ENCODE data around the gene CPLX3. TPM values are rescaled to one million over a fixed set of nuclear protein-coding genes. Genes with fewer than 3 reads are reported as not detected.

CPLX3 gene
- total RNA-seq, 1 donor from 2014 or later = 0.29 TPM

- Mint-ChIP-seq H3K4me3 (peak overlapping the region; percentile 92), H3K4me1 (ENCODE audit: low read depth) (peaks cover 40% of the 10 kb centered on the region), H3K9me3 (no peaks in the 10 kb centered on the region), H3K36me3 (ENCODE audit: low read depth) (peaks cover 23% of the 10 kb centered on the region), H3K27me3 (ENCODE audit: insufficient read depth) (no peaks in the 10 kb centered on the region), H3K27ac (peak overlapping the region; percentile 54)
- intact Hi-C loops (cut with micrococcal nuclease) = loop anchor here (5.0 kb wide), 1 partner anchor 144 kb away; the partner anchor contains the start of gene EDC3
- no peak for DNase-seq (ENCODE audit: low spot score)
Observed at GRCh38 chr15:74840851-74841775, 14.7 kb downstream of the CPLX3 start.

- H3K27ac Mint-ChIP-seq = peak overlapping the region; percentile 45
- no peak for DNase-seq (ENCODE audit: low spot score)
- H3K36me3 Mint-ChIP-seq (ENCODE audit: low read depth) = peaks cover 23% of the 10 kb centered on the region
- H3K4me1 Mint-ChIP-seq (ENCODE audit: low read depth) = peaks cover 45% of the 10 kb centered on the region
- H3K9me3 Mint-ChIP-seq = no peaks in the 10 kb centered on the region
- peak overlapping the region; percentile 92 for H3K4me3 Mint-ChIP-seq
- intact Hi-C loops (cut with micrococcal nuclease) = loop anchor here (1.0 to 5.0 kb wide), 4 partner anchors 59 to 145 kb away; partner anchors contain the start of gene EDC3
- H3K27me3 Mint-ChIP-seq (ENCODE audit: insufficient read depth) = no peaks in the 10 kb centered on the region
Observed at GRCh38 chr15:74841891-74842373, 15.5 kb downstream of the CPLX3 start.

DNA sequence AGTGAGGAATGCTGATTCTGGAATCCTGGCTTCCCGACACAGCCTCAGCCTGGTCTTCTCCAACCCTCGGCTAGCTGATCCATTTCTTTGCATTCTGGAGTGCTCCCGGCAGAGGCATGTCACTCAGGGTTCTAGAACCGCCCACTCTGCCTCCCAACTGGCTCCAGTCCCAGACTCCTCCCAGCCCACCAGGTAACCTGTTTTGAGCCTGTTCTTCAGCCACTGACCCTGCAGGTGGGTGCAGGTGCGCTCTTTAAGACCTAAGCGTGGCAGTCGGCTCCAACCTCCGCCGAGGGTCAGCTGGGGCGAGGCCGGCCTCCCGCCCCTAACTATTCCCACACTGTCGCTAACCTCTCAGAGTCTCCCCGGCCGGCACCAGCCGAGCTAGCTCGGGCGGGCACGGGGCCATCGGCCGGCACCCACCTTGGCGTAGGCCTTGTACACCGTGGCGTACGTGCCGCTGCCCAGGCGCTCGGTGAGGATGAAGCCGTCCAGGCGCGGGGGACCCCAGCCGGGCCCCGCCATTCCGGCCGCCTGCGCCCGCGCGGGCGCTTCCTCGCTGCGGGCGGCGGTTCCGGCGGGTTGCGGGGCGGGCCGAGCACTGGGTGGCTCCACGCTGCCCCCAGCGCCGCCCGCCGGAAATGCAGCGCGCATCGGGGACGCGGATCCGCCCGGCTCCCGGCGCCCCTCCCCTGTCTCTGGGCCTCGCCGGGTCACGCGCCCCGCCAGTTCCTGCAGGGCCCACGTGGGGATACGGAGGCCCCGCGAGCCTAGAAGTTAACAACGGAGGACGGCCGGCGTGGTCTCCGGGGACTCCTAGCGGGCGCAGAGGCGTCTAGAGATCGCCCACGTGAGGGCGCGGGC, 16.4 kb downstream of the CPLX3 start, which contains the start of gene ULK3:
ULK3 (minus strand) TSS at position 576 of the 864 bp plus-strand sequence; CDS start at position 525, 51 bp downstream.
- Mint-ChIP-seq H3K9me3 (no peaks in the 10 kb centered on the region), H3K36me3 (ENCODE audit: low read depth) (peaks cover 29% of the 10 kb centered on the region), H3K4me3 (peak within 1 kb of the TSS; percentile 92), H3K4me1 (ENCODE audit: low read depth) (peaks cover 52% of the 10 kb centered on the region), H3K27ac (peak within 1 kb of the TSS; percentile 98), H3K27me3 (ENCODE audit: insufficient read depth) (no peaks in the 10 kb centered on the region)
- DNase-seq (ENCODE audit: low spot score) = peak; percentile 91
- intact Hi-C loops (cut with micrococcal nuclease) = loop anchor here (1.0 to 5.0 kb wide), 8 partner anchors 17 to 146 kb away; partner anchors contain the start of genes COX5A, CPLX3, EDC3 and MPI

DNA sequence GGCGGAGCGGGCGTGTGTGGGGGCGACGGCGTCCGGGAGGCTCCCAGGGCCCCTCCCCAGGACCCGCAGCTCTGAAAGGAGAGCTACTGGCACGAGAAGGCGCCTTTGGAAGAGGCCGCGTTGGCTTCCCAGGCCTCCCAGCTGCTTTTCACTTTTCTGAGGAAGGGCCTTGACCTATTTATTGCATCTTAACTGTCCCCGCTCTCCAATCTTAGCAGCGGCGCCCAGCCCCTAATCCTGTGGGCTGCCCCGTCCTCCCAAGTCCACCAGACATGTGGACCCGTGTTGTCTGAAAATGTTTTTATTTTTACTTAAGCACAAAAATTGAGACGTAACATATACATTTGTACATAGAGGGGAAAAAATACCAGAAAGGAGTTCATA, 17.0 kb downstream of the CPLX3 start:
- Mint-ChIP-seq H3K4me1 (ENCODE audit: low read depth) (peaks cover 54% of the 10 kb centered on the region), H3K27me3 (ENCODE audit: insufficient read depth) (no peaks in the 10 kb centered on the region), H3K4me3 (peak overlapping the region; percentile 87), H3K9me3 (no peaks in the 10 kb centered on the region), H3K36me3 (ENCODE audit: low read depth) (peaks cover 33% of the 10 kb centered on the region), H3K27ac (peak overlapping the region; percentile 98)
- DNase-seq (ENCODE audit: low spot score) = no peak
- intact Hi-C loops (cut with micrococcal nuclease) = loop anchor here (1.0 to 5.0 kb wide), 7 partner anchors 17 to 146 kb away; partner anchors contain the start of genes COX5A, CPLX3, EDC3 and MPI

- DNase-seq (ENCODE audit: low spot score) = no peak
- intact Hi-C loops (cut with micrococcal nuclease) = loop anchor here (1.0 to 5.0 kb wide), 8 partner anchors 18 to 147 kb away; partner anchors contain the start of genes COX5A, CPLX3, EDC3 and MPI
- Mint-ChIP-seq H3K36me3 (ENCODE audit: low read depth) (peaks cover 37% of the 10 kb centered on the region), H3K9me3 (no peaks in the 10 kb centered on the region), H3K4me1 (ENCODE audit: low read depth) (peaks cover 54% of the 10 kb centered on the region), H3K27ac (peak overlapping the region; percentile 98), H3K27me3 (ENCODE audit: insufficient read depth) (no peaks in the 10 kb centered on the region), H3K4me3 (peak overlapping the region; percentile 87)
Observed at GRCh38 chr15:74843891-74844299, 17.5 kb downstream of the CPLX3 start.

DNA sequence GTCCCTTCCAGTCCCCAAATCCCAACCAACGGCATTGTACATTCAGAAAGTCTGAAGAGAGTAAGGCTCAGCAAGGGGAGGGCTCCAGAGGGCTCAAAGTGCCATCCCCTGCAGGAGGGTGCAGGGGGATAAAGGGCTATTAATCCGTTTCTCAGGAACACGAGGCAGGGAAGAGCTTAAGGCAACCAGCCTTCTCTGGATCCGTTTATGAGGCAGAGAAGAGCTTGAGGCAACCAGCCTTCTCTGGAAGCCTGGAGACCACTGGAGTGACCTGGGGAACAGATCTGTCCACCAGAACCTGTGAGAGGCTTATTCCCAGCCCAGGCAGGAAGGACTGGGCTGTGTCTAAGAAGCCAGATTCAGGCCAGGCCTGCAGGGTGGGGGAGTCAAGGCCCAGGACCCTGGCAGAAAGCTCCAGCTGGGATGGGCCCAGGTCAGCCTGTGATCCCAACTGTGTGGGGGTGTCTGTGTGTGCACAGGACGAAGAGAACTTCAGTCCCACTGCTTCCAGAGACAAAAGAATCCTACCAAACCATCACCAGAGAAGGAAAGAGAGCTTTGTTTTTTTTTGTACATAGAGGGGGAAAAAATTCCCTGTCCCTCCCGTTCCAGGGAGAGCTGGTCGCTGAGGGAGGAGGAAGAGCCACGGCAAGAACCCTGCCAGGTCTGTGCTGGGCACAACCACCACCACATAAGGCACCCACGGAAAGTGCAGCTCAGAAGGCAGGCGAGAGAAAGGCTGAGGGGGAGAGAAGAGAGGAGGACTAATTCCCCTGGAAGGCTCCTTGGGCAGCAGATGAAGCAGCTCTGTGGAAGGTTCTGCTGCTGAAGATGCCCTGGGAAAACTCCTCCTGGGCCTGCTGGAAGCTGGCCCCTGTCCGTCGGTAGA, 18.1 kb downstream of the CPLX3 start:
- no peaks in the 10 kb centered on the region for H3K9me3 Mint-ChIP-seq
- peaks cover 54% of the 10 kb centered on the region for H3K4me1 Mint-ChIP-seq (ENCODE audit: low read depth)

DNA sequence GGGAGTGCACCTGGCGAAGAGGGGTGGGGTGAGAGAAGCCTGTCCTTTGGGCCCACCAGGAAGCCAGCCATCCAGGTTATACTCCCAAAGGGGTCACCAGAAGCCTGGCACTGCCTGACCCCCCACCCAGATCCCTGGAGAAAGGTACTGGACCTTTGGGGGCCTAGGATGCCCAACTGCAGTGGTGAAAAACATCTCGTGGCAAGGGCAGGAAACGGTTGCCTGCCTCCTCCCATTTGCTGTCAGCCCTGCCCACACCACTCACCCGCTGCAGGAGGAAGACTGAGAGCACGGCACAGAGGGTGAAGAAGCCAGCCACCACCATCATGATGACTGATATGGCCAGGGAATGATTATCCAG, 18.8 kb downstream of the CPLX3 start:
- Mint-ChIP-seq H3K27me3 (ENCODE audit: insufficient read depth) (no peaks in the 10 kb centered on the region), H3K27ac (peak overlapping the region; percentile 98), H3K36me3 (ENCODE audit: low read depth) (peaks cover 39% of the 10 kb centered on the region), H3K4me3 (peak overlapping the region; percentile 76), H3K4me1 (ENCODE audit: low read depth) (peaks cover 54% of the 10 kb centered on the region), H3K9me3 (no peaks in the 10 kb centered on the region)
- DNase-seq (ENCODE audit: low spot score) = peak; percentile 63
- intact Hi-C loops (cut with micrococcal nuclease) = loop anchor here (1.0 to 2.0 kb wide), 3 partner anchors 44 to 105 kb away; partner anchors contain the start of gene FAM219B

More for the DNA sequence above, 18.1 kb downstream of the CPLX3 start:
- Mint-ChIP-seq H3K27ac (peak overlapping the region; percentile 98), H3K4me3 (peak overlapping the region; percentile 76), H3K27me3 (ENCODE audit: insufficient read depth) (no peaks in the 10 kb centered on the region), H3K36me3 (ENCODE audit: low read depth) (peaks cover 35% of the 10 kb centered on the region)
- no peak for DNase-seq (ENCODE audit: low spot score)
- intact Hi-C loops (cut with micrococcal nuclease) = loop anchor here (1.0 to 5.0 kb wide), 4 partner anchors 44 to 147 kb away; partner anchors contain the start of genes EDC3 and FAM219B

DNA sequence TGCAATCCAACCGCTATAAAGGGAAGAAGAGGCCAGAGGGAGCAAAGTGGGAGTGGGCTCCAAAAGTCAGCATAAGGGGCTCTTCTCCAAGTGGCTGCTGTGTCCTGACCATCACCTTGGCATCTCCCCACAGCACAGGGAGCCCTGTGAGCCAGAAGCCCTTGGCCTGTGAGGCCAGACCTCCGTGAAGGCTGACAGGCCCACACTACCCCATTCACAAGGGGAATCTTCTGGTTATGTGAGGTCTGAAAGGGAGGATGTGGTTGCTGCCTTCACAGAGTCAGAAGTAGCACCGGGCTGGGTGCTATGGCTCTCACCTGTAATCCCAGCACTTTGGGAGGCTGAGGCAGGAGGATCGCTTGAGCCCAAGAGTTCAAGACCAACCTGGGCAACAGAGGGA, 19.2 kb downstream of the CPLX3 start:
- no peaks in the 10 kb centered on the region for H3K27me3 Mint-ChIP-seq (ENCODE audit: insufficient read depth)
- peak; percentile 19 for DNase-seq (ENCODE audit: low spot score)
- intact Hi-C loops (cut with micrococcal nuclease) = loop anchor here (1.0 to 2.0 kb wide), 3 partner anchors 45 to 105 kb away; partner anchors contain the start of gene FAM219B
- peak overlapping the region; percentile 98 for H3K27ac Mint-ChIP-seq
- H3K4me1 Mint-ChIP-seq (ENCODE audit: low read depth) = peaks cover 54% of the 10 kb centered on the region
- H3K4me3 Mint-ChIP-seq = peak overlapping the region; percentile 76
- peaks cover 39% of the 10 kb centered on the region for H3K36me3 Mint-ChIP-seq (ENCODE audit: low read depth)
- H3K9me3 Mint-ChIP-seq = no peaks in the 10 kb centered on the region

DNA sequence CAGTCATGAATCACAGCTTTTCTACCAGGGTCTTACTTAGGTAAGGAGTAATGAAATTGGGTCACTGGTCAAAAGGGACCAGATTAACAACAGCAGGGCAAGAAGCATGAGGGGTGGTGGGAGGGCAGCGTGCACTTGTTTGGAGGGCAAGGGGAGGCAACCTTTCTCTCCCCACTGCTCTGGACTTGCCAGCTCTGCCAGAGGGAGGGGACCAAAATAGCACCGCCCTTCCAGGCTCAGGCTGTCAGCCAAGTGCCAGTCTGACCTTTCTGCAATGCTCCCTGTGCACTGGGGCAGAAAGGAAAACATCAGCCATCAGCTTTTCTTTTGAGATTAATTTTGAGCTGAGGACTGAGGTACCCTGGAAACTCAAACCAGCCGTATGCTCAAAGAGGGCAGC, 21.0 kb downstream of the CPLX3 start:
- H3K27me3 Mint-ChIP-seq (ENCODE audit: insufficient read depth) = no peaks in the 10 kb centered on the region
- no peak overlapping the region for H3K27ac Mint-ChIP-seq
- no peak for DNase-seq (ENCODE audit: low spot score)
- intact Hi-C loops (cut with micrococcal nuclease) = no loop called here
- H3K36me3 Mint-ChIP-seq (ENCODE audit: low read depth) = peaks cover 35% of the 10 kb centered on the region
- H3K4me1 Mint-ChIP-seq (ENCODE audit: low read depth) = peaks cover 37% of the 10 kb centered on the region
- no peak overlapping the region for H3K4me3 Mint-ChIP-seq
- H3K9me3 Mint-ChIP-seq = no peaks in the 10 kb centered on the region

DNA sequence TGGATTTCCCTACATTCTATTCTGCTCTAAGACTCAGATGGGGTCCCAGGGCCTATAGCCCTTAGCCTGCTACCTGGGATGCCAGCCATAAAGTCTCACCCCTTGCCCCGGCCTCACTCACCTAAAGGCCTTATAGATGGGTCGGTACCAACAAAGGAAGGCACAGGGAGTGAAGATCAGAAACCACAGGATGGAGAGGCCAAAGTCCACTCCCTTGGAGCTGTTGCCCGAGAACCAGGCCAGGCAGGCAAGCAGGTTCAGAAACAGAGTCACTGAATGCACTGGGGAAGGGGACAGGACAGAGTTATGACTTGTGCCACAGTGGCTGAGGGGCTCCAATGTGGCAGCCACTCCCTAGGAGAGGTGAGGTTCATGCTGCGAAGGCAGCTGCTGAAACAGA, 24.0 kb downstream of the CPLX3 start:
- Mint-ChIP-seq H3K36me3 (ENCODE audit: low read depth) (peaks cover 33% of the 10 kb centered on the region), H3K27ac (no peak overlapping the region)
- intact Hi-C loops (cut with micrococcal nuclease) = no loop called here

GRCh38 chr15:74851960-74852359, 25.5 kb downstream of the CPLX3 start:
- H3K36me3 Mint-ChIP-seq (ENCODE audit: low read depth) = peaks cover 32% of the 10 kb centered on the region
- no peaks in the 10 kb centered on the region for H3K9me3 Mint-ChIP-seq
- H3K4me1 Mint-ChIP-seq (ENCODE audit: low read depth) = peaks cover 18% of the 10 kb centered on the region
- no peak overlapping the region for H3K4me3 Mint-ChIP-seq
- intact Hi-C loops (cut with micrococcal nuclease) = no loop called here
- no peak for DNase-seq (ENCODE audit: low spot score)
- H3K27ac Mint-ChIP-seq = no peak overlapping the region
- no peaks in the 10 kb centered on the region for H3K27me3 Mint-ChIP-seq (ENCODE audit: insufficient read depth)

More for the DNA sequence above, 24.0 kb downstream of the CPLX3 start:
- no peaks in the 10 kb centered on the region for H3K9me3 Mint-ChIP-seq
- H3K4me3 Mint-ChIP-seq = no peak overlapping the region
- no peaks in the 10 kb centered on the region for H3K27me3 Mint-ChIP-seq (ENCODE audit: insufficient read depth)
- no peak for DNase-seq (ENCODE audit: low spot score)
- peaks cover 24% of the 10 kb centered on the region for H3K4me1 Mint-ChIP-seq (ENCODE audit: low read depth)
